GM06990 (cell line): Measurements from ENCODE around the gene NCAPD3.

Experiments used
- DNase-seq: peaks from one replicate; pipeline ENCODE4 v3.0.0-alpha.2; 2011; ENCODE audit not compliant: insufficient read length; ENCODE audit errors: extremely low read depth
- H3K27me3 ChIP-seq: replicated peaks from 2 replicates; pipeline ENCODE4 v1.6.0; 2011; ENCODE audit warnings: low read length; ENCODE audit not compliant: control insufficient read depth, insufficient read depth
- H3K36me3 ChIP-seq: 2 replicates; pipeline ENCODE4 v1.5.1; 2011; ENCODE audit warnings: low read length; ENCODE audit not compliant: control insufficient read depth, insufficient read depth
- H3K4me3 ChIP-seq: replicated peaks from 2 replicates; pipeline ENCODE4 v1.5.1; 2011; ENCODE audit warnings: low read depth, mild to moderate bottlenecking, control low read depth, low read length
- TF ChIP-seq, protein P1 (sequence below): IDR thresholded peaks from 2 replicates; pipeline ENCODE4 v1.5.1; 2011; ENCODE audit warnings: low read length, control low read depth, mild to moderate bottlenecking, inconsistent platforms; ENCODE audit not compliant: insufficient read depth, poor library complexity, severe bottlenecking

The NCAPD3 gene

DNA sequence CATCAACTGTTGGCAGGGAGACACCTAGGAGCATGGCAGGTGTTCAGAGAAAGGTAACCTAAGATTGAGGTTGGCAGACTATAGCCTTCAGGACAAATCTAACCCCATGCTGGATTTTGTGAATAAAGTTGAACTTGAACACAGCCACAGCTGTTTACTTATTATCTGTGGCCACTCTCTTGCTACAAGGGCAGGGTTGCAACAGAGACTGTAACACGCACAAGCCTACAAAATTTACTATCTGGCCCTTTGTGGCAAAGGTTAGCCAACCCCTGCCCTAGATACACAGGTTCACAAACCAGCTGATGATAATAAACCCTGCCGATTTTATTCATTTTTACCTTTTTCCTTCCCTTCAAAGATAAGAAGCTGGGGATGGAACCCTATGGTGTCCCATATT lies 26.9 kb upstream of the NCAPD3 start:
- Histone ChIP-seq H3K36me3 (peaks cover 14% of the 10 kb centered on the region), H3K4me3 (no peak overlapping the region), H3K27me3 (no peaks in the 10 kb centered on the region)
- no peak for DNase-seq
- TF ChIP-seq, protein P1, sequence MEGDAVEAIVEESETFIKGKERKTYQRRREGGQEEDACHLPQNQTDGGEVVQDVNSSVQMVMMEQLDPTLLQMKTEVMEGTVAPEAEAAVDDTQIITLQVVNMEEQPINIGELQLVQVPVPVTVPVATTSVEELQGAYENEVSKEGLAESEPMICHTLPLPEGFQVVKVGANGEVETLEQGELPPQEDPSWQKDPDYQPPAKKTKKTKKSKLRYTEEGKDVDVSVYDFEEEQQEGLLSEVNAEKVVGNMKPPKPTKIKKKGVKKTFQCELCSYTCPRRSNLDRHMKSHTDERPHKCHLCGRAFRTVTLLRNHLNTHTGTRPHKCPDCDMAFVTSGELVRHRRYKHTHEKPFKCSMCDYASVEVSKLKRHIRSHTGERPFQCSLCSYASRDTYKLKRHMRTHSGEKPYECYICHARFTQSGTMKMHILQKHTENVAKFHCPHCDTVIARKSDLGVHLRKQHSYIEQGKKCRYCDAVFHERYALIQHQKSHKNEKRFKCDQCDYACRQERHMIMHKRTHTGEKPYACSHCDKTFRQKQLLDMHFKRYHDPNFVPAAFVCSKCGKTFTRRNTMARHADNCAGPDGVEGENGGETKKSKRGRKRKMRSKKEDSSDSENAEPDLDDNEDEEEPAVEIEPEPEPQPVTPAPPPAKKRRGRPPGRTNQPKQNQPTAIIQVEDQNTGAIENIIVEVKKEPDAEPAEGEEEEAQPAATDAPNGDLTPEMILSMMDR = no peak

DNA sequence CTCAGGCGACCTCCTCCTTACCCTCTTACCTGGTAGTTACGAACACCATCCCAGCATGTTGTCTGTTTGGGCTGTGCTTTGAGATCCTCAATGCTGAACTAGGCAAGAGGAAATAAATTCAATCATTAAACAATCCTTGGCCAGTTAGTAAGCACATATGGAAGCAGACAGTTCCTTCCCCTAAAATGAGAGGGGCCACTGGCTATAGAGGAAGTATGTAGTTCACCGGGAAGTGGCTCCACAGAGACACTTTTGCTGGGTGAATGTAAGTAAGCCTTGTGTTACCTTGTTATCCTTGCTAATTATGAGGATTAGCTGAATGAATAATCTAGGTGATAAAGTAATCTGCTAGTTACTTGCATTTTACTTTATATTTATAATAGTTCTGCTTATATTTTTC lies 26.5 kb upstream of the NCAPD3 start:
- DNase-seq = no peak
- TF ChIP-seq, protein P1 = no peak
- H3K4me3 ChIP-seq = no peak overlapping the region
- H3K27me3 ChIP-seq = no peaks in the 10 kb centered on the region
- peaks cover 16% of the 10 kb centered on the region for H3K36me3 ChIP-seq

- Histone ChIP-seq H3K36me3 (peaks cover 19% of the 10 kb centered on the region), H3K27me3 (no peaks in the 10 kb centered on the region), H3K4me3 (no peak overlapping the region)
- no peak for DNase-seq
- TF ChIP-seq, protein P1 = no peak
Measured at GRCh38 chr11:134248910-134249480, 25.2 kb upstream of the NCAPD3 start.

DNA sequence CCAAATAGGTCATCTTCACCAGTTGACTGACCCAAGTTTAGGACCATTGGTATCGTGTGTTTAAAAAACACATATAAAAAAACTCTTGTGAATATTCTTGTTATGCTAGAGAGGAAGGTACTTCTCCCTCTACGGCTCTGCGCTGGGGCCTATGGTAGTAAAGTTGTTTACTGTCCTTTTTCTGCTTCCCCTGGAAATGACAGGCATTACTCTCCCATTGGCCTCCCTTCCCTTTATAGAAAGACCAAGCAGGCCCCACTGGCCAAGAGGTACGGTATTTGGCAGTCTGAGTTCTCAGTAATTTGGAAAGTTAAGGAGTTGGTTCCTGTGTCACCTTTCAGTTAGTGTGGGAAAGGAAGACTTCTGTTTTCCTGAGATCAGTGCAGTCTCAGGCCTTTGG lies 22.9 kb upstream of the NCAPD3 start:
- Histone ChIP-seq H3K4me3 (no peak overlapping the region), H3K27me3 (no peaks in the 10 kb centered on the region), H3K36me3 (peaks cover 21% of the 10 kb centered on the region)
- TF ChIP-seq, protein P1 = no peak
- no peak for DNase-seq

DNA sequence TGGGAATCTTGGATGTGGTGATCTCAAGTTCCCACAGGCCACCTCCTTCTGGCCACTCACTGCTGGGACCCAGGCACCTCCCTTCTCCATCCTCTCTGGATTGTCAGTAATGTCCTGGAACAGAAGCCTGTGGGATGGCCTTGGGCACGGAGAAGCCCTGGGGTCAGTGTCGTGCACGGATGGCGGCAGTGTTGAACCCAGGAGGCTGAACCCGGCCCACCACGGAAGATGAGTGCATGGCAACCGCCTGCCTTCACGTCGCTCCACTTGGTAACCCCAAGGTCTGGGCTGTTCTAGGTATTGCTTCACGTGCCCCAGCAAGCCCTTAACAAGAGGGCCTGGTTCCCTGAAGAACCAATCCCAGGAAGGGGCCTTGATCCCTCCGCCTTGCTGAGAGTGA lies 22.3 kb upstream of the NCAPD3 start:
- Histone ChIP-seq H3K27me3 (no peaks in the 10 kb centered on the region), H3K4me3 (no peak overlapping the region), H3K36me3 (peaks cover 22% of the 10 kb centered on the region)
- TF ChIP-seq, protein P1 = no peak
- no peak for DNase-seq

GRCh38 chr11:134245434-134245833 lies 21.7 kb upstream of the NCAPD3 start:
- Histone ChIP-seq H3K27me3 (no peaks in the 10 kb centered on the region), H3K36me3 (peaks cover 22% of the 10 kb centered on the region), H3K4me3 (no peak overlapping the region)
- no peak for DNase-seq
- TF ChIP-seq, protein P1 = no peak
